Measurements from ENCODE around the gene CATSPER1. TPM values are rescaled to one million over a fixed set of nuclear protein-coding genes. Genes with fewer than 3 reads are reported as not detected.

Gene CATSPER1
- total and polyA plus RNA-seq, 10 donors: 0.30 to 1.2 (median 0.70) TPM; not detected in 2

DNA sequence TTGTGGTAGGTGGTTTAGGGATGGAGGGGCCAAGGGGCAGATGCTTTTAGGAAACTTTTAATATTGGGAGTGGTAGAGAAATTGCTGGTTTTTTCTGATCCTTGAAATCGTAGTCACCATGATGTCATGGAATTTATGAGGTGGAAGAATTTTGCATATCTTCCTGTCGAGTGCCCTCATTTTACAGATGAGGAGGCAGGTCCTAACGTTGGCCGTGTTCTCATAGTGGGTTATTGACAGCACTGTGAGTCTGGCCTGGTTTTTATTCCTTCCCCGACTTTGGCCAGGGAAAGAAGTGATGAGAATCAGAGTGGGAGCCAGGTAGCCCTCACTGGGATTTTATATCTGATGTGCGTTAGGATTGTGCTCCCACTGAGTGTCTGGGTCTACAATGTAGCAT, 35.0 kb upstream of the CATSPER1 start:
- Histone ChIP-seq H3K9me3 (no peaks in the 10 kb centered on the region), H3K36me3 (peaks cover 27 to 100% (median 98%) of the 10 kb centered on the region in 6 donors), H3K4me1 (peaks cover 0 to 26% (median 1%) of the 10 kb centered on the region in 6 donors), H3K27me3 (replicated peaks in 1 of 7) (no peaks in the 10 kb centered on the region), H3K4me3 (no peak overlapping the region), H3K27ac (no peak overlapping the region)
- TF ChIP-seq POLR2A (IDR thresholded peaks at IDR 0.05) (no peak), POLR2AphosphoS5 (IDR thresholded peaks at IDR 0.05) (no peak)
- TF ChIP-seq, protein P1, sequence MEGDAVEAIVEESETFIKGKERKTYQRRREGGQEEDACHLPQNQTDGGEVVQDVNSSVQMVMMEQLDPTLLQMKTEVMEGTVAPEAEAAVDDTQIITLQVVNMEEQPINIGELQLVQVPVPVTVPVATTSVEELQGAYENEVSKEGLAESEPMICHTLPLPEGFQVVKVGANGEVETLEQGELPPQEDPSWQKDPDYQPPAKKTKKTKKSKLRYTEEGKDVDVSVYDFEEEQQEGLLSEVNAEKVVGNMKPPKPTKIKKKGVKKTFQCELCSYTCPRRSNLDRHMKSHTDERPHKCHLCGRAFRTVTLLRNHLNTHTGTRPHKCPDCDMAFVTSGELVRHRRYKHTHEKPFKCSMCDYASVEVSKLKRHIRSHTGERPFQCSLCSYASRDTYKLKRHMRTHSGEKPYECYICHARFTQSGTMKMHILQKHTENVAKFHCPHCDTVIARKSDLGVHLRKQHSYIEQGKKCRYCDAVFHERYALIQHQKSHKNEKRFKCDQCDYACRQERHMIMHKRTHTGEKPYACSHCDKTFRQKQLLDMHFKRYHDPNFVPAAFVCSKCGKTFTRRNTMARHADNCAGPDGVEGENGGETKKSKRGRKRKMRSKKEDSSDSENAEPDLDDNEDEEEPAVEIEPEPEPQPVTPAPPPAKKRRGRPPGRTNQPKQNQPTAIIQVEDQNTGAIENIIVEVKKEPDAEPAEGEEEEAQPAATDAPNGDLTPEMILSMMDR (IDR thresholded peaks at IDR 0.05 in 8 of 11, conservative IDR thresholded peaks at IDR 0.05 in 3 of 11): no peak
- intact Hi-C loops (cut with DNase I; ENCODE audit: low total_unique reads): loop anchor here (10.0 kb wide), 1 partner anchor 74 kb away; no protein-coding TSS in a partner anchor
- no peak for DNase-seq
- 61 to 82% (median 75%) methylated on average over 6 of the region's 6 CpGs for WGBS, 5 donors

DNA sequence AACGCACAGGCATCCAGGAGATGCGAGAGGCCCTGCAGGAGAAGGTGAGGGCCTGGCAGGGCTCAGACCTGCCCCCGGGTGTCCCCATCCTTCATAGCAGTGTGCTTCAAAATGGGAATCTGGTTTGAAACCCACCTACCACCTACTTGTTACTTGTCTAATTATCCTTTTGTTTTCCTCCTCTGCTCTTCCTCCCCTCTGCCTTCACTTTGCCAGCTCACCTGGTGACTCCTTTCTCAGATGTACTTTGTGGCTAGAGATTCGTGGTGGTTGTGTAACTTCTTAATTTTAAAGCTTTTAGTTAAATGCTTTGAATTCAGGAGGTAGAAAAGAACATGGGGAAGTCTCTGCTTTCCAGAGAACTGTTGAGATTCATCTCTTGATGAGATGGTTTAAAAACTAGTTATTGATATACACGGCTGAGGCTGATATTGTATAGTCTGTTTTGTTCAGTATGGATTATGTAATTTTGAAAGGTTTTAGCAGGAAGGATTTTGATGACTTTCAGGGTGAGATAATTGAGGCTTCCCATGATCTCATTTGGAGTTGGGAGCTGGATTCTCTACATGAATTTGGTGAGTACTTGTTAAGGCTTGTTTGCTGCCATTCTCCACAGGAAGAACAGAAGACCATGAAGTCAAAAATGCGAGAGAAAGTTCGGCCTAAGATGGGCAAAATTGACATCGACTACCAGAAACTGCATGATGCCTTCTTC, 33.8 kb upstream of the CATSPER1 start:
- no peak for TF ChIP-seq POLR2A (IDR thresholded peaks at IDR 0.05)
- no peak for TF ChIP-seq POLR2AphosphoS5 (IDR thresholded peaks at IDR 0.05)
- TF ChIP-seq, protein P1 (IDR thresholded peaks at IDR 0.05 in 8 of 11, conservative IDR thresholded peaks at IDR 0.05 in 3 of 11): no peak
- no peak overlapping the region for H3K27ac ChIP-seq
- intact Hi-C loops (cut with DNase I; ENCODE audit: low total_unique reads): loop anchor here (10.0 kb wide), 1 partner anchor 75 kb away; no protein-coding TSS in a partner anchor
- WGBS, 5 donors: 70 to 85% (median 82%) methylated on average over 8 of the region's 8 CpGs
- DNase-seq: no peak
- H3K9me3 ChIP-seq: no peaks in the 10 kb centered on the region
- peaks cover 0 to 27% (median 3%) of the 10 kb centered on the region in 6 donors for H3K4me1 ChIP-seq
- H3K27me3 ChIP-seq (replicated peaks in 1 of 7): no peaks in the 10 kb centered on the region
- H3K4me3 ChIP-seq: no peak overlapping the region
- peaks cover 33 to 100% (median 98%) of the 10 kb centered on the region in 6 donors for H3K36me3 ChIP-seq

DNA sequence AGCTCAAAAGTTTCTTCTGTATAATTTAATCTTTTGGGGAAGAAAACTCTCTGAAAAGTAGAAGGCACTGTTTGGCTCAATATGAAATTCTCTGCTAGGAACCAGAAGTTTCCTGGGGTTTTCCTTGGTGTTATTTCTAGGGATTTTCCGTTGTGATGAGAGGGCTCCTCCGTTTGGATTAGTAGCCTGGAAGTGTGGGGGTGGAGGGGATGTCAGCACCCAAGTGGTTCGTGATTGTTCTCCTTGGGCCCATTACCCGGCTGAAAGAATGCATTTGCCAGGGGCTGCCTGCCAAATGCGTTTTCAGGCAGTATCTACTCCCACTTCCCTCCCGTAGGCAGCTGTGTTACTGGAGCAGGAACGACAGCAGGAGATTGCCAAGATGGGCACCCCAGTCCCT, 30.2 kb upstream of the CATSPER1 start:
- TF ChIP-seq, protein P1 (IDR thresholded peaks at IDR 0.05 in 8 of 11, conservative IDR thresholded peaks at IDR 0.05 in 3 of 11): no peak
- WGBS, 5 donors: 66 to 83% (median 76%) methylated on average over 7 of the region's 7 CpGs
- intact Hi-C loops (cut with DNase I; ENCODE audit: low total_unique reads): no loop called here
- peak; percentile 46 for DNase-seq
- Histone ChIP-seq H3K9me3 (no peaks in the 10 kb centered on the region), H3K27me3 (replicated peaks in 1 of 7) (no peaks in the 10 kb centered on the region), H3K27ac (no peak overlapping the region), H3K4me3 (no peak overlapping the region), H3K4me1 (peaks cover 15 to 44% (median 24%) of the 10 kb centered on the region in 6 donors), H3K36me3 (peaks cover 19 to 86% (median 78%) of the 10 kb centered on the region in 6 donors)

DNA sequence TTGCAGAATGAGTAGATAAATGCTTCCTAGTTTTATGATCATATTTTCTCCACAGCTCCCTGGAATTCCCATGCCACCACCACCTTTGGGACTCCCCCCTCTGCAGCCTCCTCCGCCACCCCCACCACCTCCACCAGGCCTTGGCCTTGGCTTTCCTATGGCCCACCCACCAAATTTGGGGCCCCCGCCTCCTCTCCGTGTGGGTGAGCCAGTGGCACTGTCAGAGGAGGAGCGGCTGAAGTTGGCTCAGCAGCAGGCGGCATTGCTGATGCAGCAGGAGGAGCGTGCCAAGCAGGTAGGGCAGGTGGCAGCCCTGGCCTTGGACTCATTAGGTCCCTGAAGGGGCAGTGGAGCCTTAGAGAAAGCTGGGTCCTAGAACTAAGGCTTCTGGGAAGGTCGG, 28.7 kb upstream of the CATSPER1 start:
- Histone ChIP-seq H3K27ac (no peak overlapping the region), H3K4me3 (no peak overlapping the region), H3K36me3 (peaks cover 19 to 71% (median 63%) of the 10 kb centered on the region in 6 donors), H3K4me1 (peaks cover 20 to 52% (median 34%) of the 10 kb centered on the region in 6 donors), H3K9me3 (no peaks in the 10 kb centered on the region), H3K27me3 (replicated peaks in 1 of 7) (no peaks in the 10 kb centered on the region)
- WGBS, 5 donors: 95 to 99% (median 96%) methylated on average over 6 to 7 of the region's 7 CpGs
- TF ChIP-seq POLR2AphosphoS5 (IDR thresholded peaks at IDR 0.05) (no peak), POLR2A (IDR thresholded peaks at IDR 0.05) (no peak)
- TF ChIP-seq, protein P1 (IDR thresholded peaks at IDR 0.05 in 8 of 11, conservative IDR thresholded peaks at IDR 0.05 in 3 of 11): no peak
- intact Hi-C loops (cut with DNase I; ENCODE audit: low total_unique reads): no loop called here
- peak; percentile 75 for DNase-seq
